HCT116 (cell line): Measurements from ENCODE around the gene AAK1.

Source experiments
- ELF1 ChIP-seq: IDR thresholded peaks from 2 replicates; pipeline ENCODE4 v1.6.1; 2012; ENCODE audit warnings: low read depth, borderline replicate concordance
- EZH2 ChIP-seq: fragments of 200-600 bp; sonication (generic); IDR thresholded peaks from 2 replicates; pipeline ENCODE4 v1.6.1; 2017; ENCODE audit warnings: antibody characterized with exemption, mixed run types
- POLR2A ChIP-seq: IDR thresholded peaks from 2 replicates; pipeline ENCODE4 v1.7.0; 2011; ENCODE audit warnings: borderline replicate concordance; ENCODE audit not compliant: insufficient read depth, insufficient read length; ENCODE audit errors: extremely low read depth
- SIN3A ChIP-seq: IDR thresholded peaks from 2 replicates; pipeline ENCODE4 v1.6.1; 2012; ENCODE audit warnings: low read depth
- SP1 ChIP-seq: IDR thresholded peaks from 2 replicates; pipeline ENCODE4 v1.6.1; 2012; ENCODE audit warnings: low read depth
- TF ChIP-seq, protein P1 (sequence below), 3 experiments: fragments of 200-600 bp in 1 of 3; sonication (generic) in 1 of 3; IDR thresholded peaks in 2 of 3; conservative IDR thresholded peaks in 1 of 3; 2 replicates each; pipeline ENCODE4 v1.5.1; 2012 to 2017; ENCODE audit warnings: low read depth in 2 of 3, low read length in 2 of 3, antibody characterized with exemption in 1 of 3, borderline replicate concordance in 1 of 3, control low read depth in 1 of 3, mild to moderate bottlenecking in 1 of 3, mixed read lengths in 1 of 3, mixed run types in 1 of 3, moderate library complexity in 1 of 3; ENCODE audit not compliant: insufficient read depth in 1 of 3
- TF ChIP-seq, protein P2 (sequence below): IDR thresholded peaks from 2 replicates; pipeline ENCODE4 v1.6.1; 2012; ENCODE audit warnings: low read depth
- TF ChIP-seq, protein P3 (sequence below): IDR thresholded peaks from 2 replicates; pipeline ENCODE4 v1.6.1; 2011; ENCODE audit warnings: mild to moderate bottlenecking, low read length, moderate library complexity; ENCODE audit not compliant: insufficient replicate concordance; ENCODE audit errors: extremely low read depth
- TF ChIP-seq, protein P4 (sequence below): IDR thresholded peaks from 2 replicates; pipeline ENCODE4 v1.6.1; 2012

DNA sequence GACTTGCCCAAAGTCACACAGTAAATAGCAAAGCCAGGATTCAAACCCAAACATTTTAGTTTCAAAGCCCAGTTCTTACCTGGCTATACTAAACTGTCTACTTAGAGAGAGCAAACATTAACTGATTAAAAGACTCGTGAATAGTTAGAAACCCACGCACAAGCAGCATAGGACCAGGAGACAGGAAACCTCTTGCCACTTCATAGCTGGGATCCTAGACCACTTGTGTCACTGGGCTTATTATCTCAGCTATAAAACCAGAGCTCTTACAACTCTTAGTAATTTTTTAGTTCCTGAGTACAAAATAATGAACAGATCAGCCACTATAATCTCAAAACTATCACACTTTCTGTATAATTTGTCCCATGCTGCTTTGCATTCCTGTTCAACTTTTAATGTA, 2.4 kb upstream of the AAK1 start:
- TF ChIP-seq SIN3A = no peak
- TF ChIP-seq POLR2A = no peak
- TF ChIP-seq, protein P1, sequence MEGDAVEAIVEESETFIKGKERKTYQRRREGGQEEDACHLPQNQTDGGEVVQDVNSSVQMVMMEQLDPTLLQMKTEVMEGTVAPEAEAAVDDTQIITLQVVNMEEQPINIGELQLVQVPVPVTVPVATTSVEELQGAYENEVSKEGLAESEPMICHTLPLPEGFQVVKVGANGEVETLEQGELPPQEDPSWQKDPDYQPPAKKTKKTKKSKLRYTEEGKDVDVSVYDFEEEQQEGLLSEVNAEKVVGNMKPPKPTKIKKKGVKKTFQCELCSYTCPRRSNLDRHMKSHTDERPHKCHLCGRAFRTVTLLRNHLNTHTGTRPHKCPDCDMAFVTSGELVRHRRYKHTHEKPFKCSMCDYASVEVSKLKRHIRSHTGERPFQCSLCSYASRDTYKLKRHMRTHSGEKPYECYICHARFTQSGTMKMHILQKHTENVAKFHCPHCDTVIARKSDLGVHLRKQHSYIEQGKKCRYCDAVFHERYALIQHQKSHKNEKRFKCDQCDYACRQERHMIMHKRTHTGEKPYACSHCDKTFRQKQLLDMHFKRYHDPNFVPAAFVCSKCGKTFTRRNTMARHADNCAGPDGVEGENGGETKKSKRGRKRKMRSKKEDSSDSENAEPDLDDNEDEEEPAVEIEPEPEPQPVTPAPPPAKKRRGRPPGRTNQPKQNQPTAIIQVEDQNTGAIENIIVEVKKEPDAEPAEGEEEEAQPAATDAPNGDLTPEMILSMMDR (IDR thresholded peaks at IDR 0.05 in 2 of 3, conservative IDR thresholded peaks at IDR 0.05 in 1 of 3; ENCODE audit: borderline replicate concordance in 1 of 3, insufficient read depth in 1 of 3, low read depth in 2 of 3, low read length in 2 of 3) = no peak
- TF ChIP-seq, protein P2, sequence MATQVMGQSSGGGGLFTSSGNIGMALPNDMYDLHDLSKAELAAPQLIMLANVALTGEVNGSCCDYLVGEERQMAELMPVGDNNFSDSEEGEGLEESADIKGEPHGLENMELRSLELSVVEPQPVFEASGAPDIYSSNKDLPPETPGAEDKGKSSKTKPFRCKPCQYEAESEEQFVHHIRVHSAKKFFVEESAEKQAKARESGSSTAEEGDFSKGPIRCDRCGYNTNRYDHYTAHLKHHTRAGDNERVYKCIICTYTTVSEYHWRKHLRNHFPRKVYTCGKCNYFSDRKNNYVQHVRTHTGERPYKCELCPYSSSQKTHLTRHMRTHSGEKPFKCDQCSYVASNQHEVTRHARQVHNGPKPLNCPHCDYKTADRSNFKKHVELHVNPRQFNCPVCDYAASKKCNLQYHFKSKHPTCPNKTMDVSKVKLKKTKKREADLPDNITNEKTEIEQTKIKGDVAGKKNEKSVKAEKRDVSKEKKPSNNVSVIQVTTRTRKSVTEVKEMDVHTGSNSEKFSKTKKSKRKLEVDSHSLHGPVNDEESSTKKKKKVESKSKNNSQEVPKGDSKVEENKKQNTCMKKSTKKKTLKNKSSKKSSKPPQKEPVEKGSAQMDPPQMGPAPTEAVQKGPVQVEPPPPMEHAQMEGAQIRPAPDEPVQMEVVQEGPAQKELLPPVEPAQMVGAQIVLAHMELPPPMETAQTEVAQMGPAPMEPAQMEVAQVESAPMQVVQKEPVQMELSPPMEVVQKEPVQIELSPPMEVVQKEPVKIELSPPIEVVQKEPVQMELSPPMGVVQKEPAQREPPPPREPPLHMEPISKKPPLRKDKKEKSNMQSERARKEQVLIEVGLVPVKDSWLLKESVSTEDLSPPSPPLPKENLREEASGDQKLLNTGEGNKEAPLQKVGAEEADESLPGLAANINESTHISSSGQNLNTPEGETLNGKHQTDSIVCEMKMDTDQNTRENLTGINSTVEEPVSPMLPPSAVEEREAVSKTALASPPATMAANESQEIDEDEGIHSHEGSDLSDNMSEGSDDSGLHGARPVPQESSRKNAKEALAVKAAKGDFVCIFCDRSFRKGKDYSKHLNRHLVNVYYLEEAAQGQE = no peak
- TF ChIP-seq, protein P3, sequence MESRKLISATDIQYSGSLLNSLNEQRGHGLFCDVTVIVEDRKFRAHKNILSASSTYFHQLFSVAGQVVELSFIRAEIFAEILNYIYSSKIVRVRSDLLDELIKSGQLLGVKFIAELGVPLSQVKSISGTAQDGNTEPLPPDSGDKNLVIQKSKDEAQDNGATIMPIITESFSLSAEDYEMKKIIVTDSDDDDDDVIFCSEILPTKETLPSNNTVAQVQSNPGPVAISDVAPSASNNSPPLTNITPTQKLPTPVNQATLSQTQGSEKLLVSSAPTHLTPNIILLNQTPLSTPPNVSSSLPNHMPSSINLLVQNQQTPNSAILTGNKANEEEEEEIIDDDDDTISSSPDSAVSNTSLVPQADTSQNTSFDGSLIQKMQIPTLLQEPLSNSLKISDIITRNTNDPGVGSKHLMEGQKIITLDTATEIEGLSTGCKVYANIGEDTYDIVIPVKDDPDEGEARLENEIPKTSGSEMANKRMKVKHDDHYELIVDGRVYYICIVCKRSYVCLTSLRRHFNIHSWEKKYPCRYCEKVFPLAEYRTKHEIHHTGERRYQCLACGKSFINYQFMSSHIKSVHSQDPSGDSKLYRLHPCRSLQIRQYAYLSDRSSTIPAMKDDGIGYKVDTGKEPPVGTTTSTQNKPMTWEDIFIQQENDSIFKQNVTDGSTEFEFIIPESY = no peak
- TF ChIP-seq ELF1 = no peak
- no peak for TF ChIP-seq EZH2
- TF ChIP-seq, protein P4, sequence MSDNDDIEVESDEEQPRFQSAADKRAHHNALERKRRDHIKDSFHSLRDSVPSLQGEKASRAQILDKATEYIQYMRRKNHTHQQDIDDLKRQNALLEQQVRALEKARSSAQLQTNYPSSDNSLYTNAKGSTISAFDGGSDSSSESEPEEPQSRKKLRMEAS = no peak
- TF ChIP-seq SP1 = no peak
